ENCODE results near the gene SVIL. TPM values are rescaled to one million over a fixed set of nuclear protein-coding genes. Genes with fewer than 3 reads are reported as not detected.
A peak's percentile ranks its signal among the peaks of the same experiment; 100 is the strongest.
"Not testable (repeated sequence)": the region's sequence is repeated elsewhere in the genome, so short reads cannot be mapped to it uniquely, and the experiment has no call there.

SVIL gene
- total RNA-seq, 2 experiments from 2014 or later = 10.3 to 12.8 TPM

DNA sequence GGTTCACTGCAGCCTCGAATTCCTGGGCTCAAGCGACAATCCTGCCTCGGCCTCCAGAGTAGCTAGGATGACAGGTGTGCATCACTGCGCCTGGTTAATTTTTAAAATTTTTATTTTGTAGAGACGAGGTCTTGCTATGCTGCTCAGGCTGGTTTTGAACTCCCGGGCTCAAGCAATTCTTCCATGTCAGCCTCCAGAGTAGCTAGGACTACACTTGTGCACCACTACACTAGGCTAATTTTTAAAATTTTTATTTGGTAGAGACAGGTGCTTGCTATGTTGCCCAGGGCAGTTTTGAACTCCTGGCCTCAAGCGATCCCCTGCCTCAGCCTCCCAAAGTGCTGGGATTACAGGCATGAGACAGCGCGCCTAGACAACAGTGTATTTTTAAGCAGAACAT lies 120.5 kb downstream of the SVIL start:
- CTCF ChIA-PET = interaction anchor here (1.3 to 3.5 kb wide), 3 partner anchors 9 to 77 kb away, joined by 6 to 30 read pairs (median 7); no protein-coding TSS in a partner anchor

GRCh38 chr10:29512425-29512974 lies 122.3 kb downstream of the SVIL start:
- Mint-ChIP-seq H3K27me3 (no peaks in the 10 kb centered on the region), H3K4me3 (no peak overlapping the region), H3K9me3 (no peaks in the 10 kb centered on the region), H3K4me1 (no peaks in the 10 kb centered on the region), H3K27ac (no peak overlapping the region), H3K36me3 (ENCODE audit: low read depth) (no peaks in the 10 kb centered on the region)
- POLR2A ChIA-PET = no interaction called here
- DNase-seq = no peak
- CTCF ChIA-PET = interaction anchor here (0.8 to 3.5 kb wide), 9 partner anchors 10 to 66 kb away, joined by 3 to 30 read pairs (median 4); no protein-coding TSS in a partner anchor

More for the DNA sequence above, 120.5 kb downstream of the SVIL start:
- H3K4me1 Mint-ChIP-seq = no peaks in the 10 kb centered on the region
- DNase-seq = no peak
- no peak overlapping the region for H3K4me3 Mint-ChIP-seq
- no peaks in the 10 kb centered on the region for H3K9me3 Mint-ChIP-seq
- no peak overlapping the region for H3K27ac Mint-ChIP-seq
- no peaks in the 10 kb centered on the region for H3K27me3 Mint-ChIP-seq
- POLR2A ChIA-PET = no interaction called here
- no peaks in the 10 kb centered on the region for H3K36me3 Mint-ChIP-seq (ENCODE audit: low read depth)

- H3K9me3 Mint-ChIP-seq; H3K4me1 Mint-ChIP-seq; POLR2A ChIA-PET; H3K27me3 Mint-ChIP-seq; H3K36me3 Mint-ChIP-seq (ENCODE audit: low read depth); H3K4me3 Mint-ChIP-seq; DNase-seq; H3K27ac Mint-ChIP-seq: not testable (repeated sequence)
- CTCF ChIA-PET = interaction anchor here (0.8 to 3.5 kb wide), 5 partner anchors 9 to 66 kb away, joined by 3 to 30 read pairs (median 4); no protein-coding TSS in a partner anchor
These were observed 123.0 kb downstream of the SVIL start for GRCh38 chr10:29511806-29512205.

DNA sequence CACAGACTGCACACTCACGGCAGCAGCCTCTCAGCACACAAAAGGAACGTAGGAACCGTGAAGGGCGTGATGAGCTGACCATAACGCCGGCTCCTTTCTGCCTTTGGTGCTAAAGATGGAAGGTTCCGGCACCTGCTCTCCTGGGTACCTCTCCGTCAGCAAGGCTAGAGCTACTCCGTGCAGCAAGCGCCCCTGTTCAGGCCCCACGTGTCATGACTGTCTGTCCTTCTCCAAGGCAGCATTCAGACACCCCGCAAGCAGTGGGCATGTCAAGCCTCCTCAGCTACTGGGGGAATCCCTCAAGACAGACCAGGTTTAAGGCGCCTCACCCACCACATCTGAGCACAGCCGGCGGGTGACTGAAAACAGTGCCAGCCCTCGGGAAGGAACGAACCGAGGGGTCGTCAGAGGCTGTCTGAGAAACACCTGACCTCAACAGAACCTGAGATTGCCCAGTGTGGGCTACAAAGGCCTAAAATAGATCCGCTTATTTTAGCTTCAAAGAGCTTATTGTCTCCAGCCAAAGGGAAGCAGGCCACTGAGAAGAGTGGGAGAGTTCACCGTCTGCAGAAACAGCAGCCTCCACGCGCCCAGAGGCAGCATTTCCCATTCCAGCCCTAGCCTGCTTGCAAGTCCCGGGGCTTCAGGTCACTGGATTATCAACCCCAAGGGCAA lies 124.2 kb downstream of the SVIL start:
- POLR2A ChIA-PET; H3K27ac Mint-ChIP-seq; H3K4me3 Mint-ChIP-seq; H3K36me3 Mint-ChIP-seq (ENCODE audit: low read depth); H3K27me3 Mint-ChIP-seq; H3K4me1 Mint-ChIP-seq; H3K9me3 Mint-ChIP-seq; DNase-seq: not testable (repeated sequence)
- CTCF ChIA-PET = interaction anchor here (1.8 kb wide), 1 partner anchor 9 kb away, joined by 6 read pairs; no protein-coding TSS in a partner anchor

- no peaks in the 10 kb centered on the region for H3K4me1 Mint-ChIP-seq
- no peaks in the 10 kb centered on the region for H3K36me3 Mint-ChIP-seq (ENCODE audit: low read depth)
- H3K27me3 Mint-ChIP-seq = no peaks in the 10 kb centered on the region
- ChIA-PET POLR2A (no interaction called here), CTCF (interaction anchor here (1.8 kb wide), 1 partner anchor 10 kb away, joined by 6 read pairs; no protein-coding TSS in a partner anchor)
- H3K9me3 Mint-ChIP-seq = no peaks in the 10 kb centered on the region
- no peak for DNase-seq
- no peak overlapping the region for H3K4me3 Mint-ChIP-seq
- no peak overlapping the region for H3K27ac Mint-ChIP-seq
These were observed 126.1 kb downstream of the SVIL start for GRCh38 chr10:29508554-29509244.

DNA sequence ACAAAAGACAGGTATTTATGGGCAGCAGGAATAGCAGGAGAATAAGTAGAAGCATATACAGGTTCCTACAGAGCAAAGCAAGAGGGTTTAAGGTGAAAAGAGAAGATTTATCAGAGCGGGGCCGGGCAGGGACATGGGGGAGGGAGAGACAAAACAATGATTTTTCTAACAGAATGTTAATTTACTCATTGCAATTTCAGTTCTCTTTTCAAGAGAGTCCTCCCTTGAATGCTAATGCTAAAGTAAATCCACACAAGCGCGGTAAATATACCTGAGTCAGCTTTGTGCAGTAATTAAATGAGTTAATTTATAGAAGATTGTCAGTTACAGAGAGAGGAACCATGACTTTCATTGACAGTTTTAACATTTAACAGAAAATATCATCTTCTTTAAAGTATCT lies 127.0 kb downstream of the SVIL start:
- H3K27ac Mint-ChIP-seq; H3K27me3 Mint-ChIP-seq; DNase-seq; CTCF ChIA-PET; H3K4me3 Mint-ChIP-seq; H3K9me3 Mint-ChIP-seq; POLR2A ChIA-PET; H3K36me3 Mint-ChIP-seq (ENCODE audit: low read depth); H3K4me1 Mint-ChIP-seq: not testable (repeated sequence)

- CTCF ChIA-PET; DNase-seq; H3K9me3 Mint-ChIP-seq; H3K4me1 Mint-ChIP-seq; POLR2A ChIA-PET; H3K4me3 Mint-ChIP-seq; H3K27ac Mint-ChIP-seq; H3K36me3 Mint-ChIP-seq (ENCODE audit: low read depth); H3K27me3 Mint-ChIP-seq: not testable (repeated sequence)
These were observed 128.3 kb downstream of the SVIL start for GRCh38 chr10:29506324-29506921.

DNA sequence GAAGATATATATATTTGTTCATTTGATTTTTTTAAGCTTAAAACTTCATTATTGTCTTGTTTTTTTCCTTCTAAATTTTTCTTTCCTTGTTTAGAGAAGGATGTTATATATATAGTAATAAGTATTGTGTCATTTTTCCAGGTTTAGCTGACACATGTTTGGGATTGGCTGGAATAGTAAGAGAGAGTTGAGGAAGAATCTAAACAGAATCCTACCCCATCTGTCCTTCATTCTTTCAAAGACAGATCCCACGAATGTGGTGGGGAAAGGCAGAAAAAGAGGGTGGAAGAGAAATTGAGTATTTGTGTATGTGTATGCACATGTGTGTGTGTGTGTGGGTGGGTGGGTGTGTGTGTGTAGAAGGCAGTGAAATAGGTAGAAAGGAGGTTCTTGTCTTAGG lies 132.4 kb downstream of the SVIL start:
- DNase-seq = no peak
- CTCF ChIA-PET = interaction anchor here (2.1 to 2.6 kb wide), 3 partner anchors 10 to 15 kb away, joined by 6 to 13 read pairs (median 7); no protein-coding TSS in a partner anchor
- no peak overlapping the region for H3K27ac Mint-ChIP-seq
- no peaks in the 10 kb centered on the region for H3K36me3 Mint-ChIP-seq (ENCODE audit: low read depth)
- no peak overlapping the region for H3K4me3 Mint-ChIP-seq
- no peaks in the 10 kb centered on the region for H3K4me1 Mint-ChIP-seq
- no peaks in the 10 kb centered on the region for H3K27me3 Mint-ChIP-seq
- no peaks in the 10 kb centered on the region for H3K9me3 Mint-ChIP-seq
- POLR2A ChIA-PET = no interaction called here

DNA sequence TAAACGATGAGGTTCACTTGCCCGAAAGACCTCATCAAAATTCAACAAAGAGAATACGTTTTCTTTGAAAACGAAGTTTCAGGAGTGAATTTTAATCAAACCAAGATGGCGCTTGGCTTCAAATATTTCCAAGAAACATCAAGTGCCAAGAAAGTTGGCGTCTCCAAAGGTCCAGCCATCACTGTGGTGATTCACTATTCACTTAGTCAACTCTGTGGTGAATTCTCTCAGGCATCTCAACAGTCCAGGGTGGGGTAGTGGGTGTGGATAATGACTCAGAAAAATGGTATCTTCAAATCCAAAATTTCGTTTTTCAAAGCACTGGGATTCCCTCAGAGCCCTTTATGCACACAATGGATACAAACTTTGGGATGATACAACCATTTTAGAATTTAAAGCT lies 133.1 kb downstream of the SVIL start:
- Mint-ChIP-seq H3K27me3 (no peaks in the 10 kb centered on the region), H3K9me3 (no peaks in the 10 kb centered on the region), H3K4me1 (no peaks in the 10 kb centered on the region), H3K4me3 (no peak overlapping the region), H3K36me3 (ENCODE audit: low read depth) (no peaks in the 10 kb centered on the region), H3K27ac (no peak overlapping the region)
- ChIA-PET POLR2A (no interaction called here), CTCF (interaction anchor here (2.1 to 2.6 kb wide), 3 partner anchors 11 to 16 kb away, joined by 6 to 13 read pairs (median 7); no protein-coding TSS in a partner anchor)
- no peak for DNase-seq

DNA sequence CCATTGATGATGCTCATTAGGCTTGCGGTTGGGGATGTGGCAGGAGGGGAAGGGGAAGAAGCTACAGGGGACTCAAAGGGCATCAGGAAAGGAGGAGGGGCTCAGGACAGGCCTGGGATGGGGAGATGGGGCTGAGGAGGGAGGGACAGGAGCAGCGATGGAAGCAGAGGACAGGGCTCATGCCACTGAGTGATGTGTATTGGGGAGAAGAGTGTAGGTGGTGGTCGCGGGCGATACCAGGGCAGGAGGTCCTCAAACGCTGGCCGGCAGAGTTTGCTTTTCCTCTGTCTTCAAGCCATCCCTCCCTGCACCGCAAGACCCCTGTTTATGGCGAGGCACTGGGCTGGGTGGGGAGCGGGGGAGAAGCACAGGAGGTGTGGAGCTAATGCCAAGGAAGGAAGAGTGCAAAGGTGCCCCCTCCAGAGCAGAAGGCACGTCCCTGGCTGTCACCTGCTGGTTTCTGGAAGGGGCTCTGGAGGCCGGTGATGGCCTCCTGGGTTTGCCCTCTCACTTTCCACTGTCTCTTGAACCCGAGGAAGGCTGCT lies 134.7 kb downstream of the SVIL start:
- ChIA-PET POLR2A (no interaction called here), CTCF (no interaction called here)
- H3K9me3 Mint-ChIP-seq = no peaks in the 10 kb centered on the region

GRCh38 chr10:29496341-29497162 lies 138.2 kb downstream of the SVIL start:
- ChIA-PET POLR2A (no interaction called here), CTCF (interaction anchor here (0.6 to 2.6 kb wide), 24 partner anchors 8 to 439 kb away, joined by 3 to 13 read pairs (median 4); no protein-coding TSS in a partner anchor)
- Mint-ChIP-seq H3K27me3 (no peaks in the 10 kb centered on the region), H3K4me1 (no peaks in the 10 kb centered on the region), H3K36me3 (ENCODE audit: low read depth) (no peaks in the 10 kb centered on the region), H3K27ac (no peak overlapping the region), H3K9me3 (no peaks in the 10 kb centered on the region), H3K4me3 (no peak overlapping the region)
- DNase-seq = peak; percentile 63

More for the DNA sequence above, 134.7 kb downstream of the SVIL start:
- DNase-seq = no peak
- H3K27me3 Mint-ChIP-seq = no peaks in the 10 kb centered on the region
- H3K4me3 Mint-ChIP-seq = no peak overlapping the region
- H3K4me1 Mint-ChIP-seq = no peaks in the 10 kb centered on the region
- H3K36me3 Mint-ChIP-seq (ENCODE audit: low read depth) = no peaks in the 10 kb centered on the region
- H3K27ac Mint-ChIP-seq = no peak overlapping the region

- POLR2A ChIA-PET = no interaction called here
- Mint-ChIP-seq H3K4me3 (no peak overlapping the region), H3K9me3 (no peaks in the 10 kb centered on the region), H3K27me3 (no peaks in the 10 kb centered on the region), H3K36me3 (ENCODE audit: low read depth) (no peaks in the 10 kb centered on the region), H3K4me1 (no peaks in the 10 kb centered on the region), H3K27ac (no peak overlapping the region)
- no peak for DNase-seq
- CTCF ChIA-PET = interaction anchor here (0.8 to 2.6 kb wide), 3 partner anchors 13 to 109 kb away, joined by 3 to 13 read pairs (median 6); no protein-coding TSS in a partner anchor
These were observed 139.4 kb downstream of the SVIL start for GRCh38 chr10:29495366-29495765.
